Right renal pelvis (tissue), 4 donors: ENCODE results near the gene IGSF11. TPM values are rescaled to one million over a fixed set of nuclear protein-coding genes. Genes with fewer than 3 reads are reported as not detected.
"Not testable (repeated sequence)": the region's sequence is repeated elsewhere in the genome, so short reads cannot be mapped to it uniquely, and the experiment has no call there.

ENCODE experiments used
- DNase-seq, 4 donors: peaks; one replicate each; pipeline ENCODE4 v3.0.0-alpha.2; 2013; ENCODE audit warnings: low read depth in 4 of 4, low spot score in 3 of 4, missing footprints in 1 of 4
- polyA plus RNA-seq, 4 donors: library from polyadenylated mRNA; unstranded; fragments of 120-200 nt; gene quantifications; one replicate each; pipeline ENCODE4 v1.2.1, GENCODE V29; 2013; ENCODE audit not compliant: insufficient read length in 4 of 4

IGSF11 gene
- polyA plus RNA-seq, 4 donors, result 4.1 to 6.7 (median 4.4) TPM

DNA sequence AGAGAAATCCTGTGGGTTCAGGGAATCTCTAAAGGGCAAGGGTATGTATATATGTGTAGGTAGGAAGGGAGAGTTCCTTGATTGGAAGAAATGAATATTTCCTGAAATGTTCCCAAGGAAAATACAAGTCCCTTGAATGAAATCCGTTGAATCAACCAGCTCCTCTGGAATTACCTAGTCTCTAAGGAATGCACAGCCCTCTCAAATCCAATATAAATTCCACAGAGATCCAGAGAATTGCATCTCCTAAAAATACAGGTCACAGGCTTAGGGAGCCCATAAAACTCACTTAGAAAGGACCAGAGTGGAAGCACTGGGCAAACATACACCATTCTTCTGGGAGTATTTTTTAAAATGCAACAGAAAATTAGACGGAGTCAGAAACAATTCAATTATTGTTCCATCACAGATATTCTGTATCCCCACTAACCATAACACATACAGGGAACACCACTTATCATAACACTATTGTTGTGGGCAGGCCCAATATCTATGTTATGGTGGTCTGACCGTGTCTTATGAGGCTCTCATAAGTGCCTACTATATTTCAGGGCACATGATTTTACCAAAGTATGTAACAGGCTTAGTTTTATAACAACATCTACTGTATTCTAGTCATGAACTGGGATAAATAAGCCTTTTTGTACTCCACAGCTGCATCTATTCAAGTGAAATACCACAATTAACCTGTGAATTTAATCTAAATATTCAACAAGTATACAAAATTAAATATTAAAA lies 43.7 kb downstream of the IGSF11 start:
- no peak for DNase-seq

GRCh38 chr3:118988198-118989130 lies 46.2 kb downstream of the IGSF11 start:
- DNase-seq, result no peak

GRCh38 chr3:118987477-118987876 lies 47.2 kb downstream of the IGSF11 start:
- no peak for DNase-seq

DNA sequence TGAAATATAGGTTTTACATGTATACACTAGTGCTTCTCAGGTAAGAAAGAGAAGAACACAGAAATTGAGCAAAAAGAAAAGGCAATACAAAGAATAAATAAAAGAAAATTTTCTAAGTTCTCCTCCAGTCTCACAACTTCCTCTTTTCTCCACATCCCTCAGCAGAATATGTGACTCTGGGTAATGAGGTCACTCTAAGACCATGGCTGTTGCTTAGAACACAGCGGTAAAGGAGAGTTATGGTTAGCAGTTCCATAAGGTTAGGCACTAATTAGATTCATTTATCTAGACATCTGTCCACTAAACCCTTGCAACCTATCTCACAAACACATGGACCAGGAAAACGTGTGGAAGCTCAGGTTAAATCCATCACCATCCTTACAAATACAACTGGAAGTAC lies 47.9 kb downstream of the IGSF11 start:
- DNase-seq, result no peak

DNA sequence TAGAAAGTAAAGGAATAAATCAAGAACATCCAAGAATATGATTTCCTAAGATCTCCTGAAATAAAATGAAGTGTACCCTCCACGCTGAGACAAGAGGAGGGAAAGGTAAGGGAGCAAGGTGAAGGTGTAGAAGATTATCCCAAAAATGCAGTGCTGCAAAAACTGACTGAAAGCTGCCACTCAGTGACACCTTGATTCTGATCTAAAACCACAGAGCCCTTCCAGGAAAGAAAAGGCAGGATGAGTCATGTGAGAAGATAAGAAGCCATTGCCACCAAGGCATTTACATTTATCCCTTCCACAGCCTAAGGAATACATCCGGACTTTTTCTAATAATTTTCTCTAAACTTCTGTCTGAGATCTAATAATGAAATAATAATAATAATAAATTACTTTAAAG lies 49.9 kb downstream of the IGSF11 start:
- no peak for DNase-seq

DNA sequence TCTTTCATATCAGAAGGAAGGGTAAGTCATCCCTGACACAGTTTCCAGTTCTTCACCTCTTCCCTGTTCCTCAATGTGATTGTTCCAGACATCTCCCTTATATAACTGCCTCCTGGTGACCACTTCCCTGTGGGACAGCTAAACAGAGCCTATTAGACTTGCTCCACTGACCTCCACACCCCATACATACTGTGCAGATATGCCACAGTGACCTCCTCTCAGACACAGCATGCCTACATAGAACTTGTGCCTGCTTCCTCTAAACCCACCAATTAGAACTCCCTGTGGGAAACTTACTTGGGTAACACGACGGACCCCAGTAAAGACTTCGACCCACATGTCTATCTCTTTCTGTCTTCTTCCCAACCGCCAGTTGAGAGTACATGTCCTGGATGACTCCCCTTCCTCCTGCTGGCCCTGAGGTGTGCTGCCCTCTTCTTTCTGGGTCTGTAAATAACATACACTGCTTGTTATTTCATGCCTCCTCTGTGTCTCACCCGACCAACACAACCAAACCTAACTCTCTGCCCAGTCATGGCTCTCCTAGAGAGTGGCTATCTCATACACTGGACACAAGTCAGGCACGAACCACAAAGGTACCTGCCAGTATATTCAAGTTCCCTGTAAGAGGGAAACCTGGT lies 53.0 kb downstream of the IGSF11 start:
- no peak for DNase-seq

DNA sequence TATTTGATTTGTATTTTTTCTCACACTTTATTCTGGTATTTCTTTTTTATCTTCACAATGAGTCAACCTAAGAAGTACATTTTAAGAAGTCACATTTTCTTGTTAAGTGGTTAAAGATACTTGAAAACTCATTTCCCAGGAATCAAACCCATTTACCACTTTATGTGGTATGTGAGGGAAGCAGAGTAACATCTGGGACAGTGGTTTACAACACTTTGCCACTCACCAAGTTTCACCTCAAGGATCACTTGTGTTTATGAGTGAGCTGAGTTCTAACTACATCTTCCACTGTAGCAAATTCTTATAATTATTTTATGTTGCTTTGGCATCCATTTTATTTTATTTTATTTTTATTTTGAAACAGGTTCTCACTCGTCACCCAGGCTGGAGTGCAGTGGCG lies 53.8 kb downstream of the IGSF11 start:
- no peak for DNase-seq

- no peak for DNase-seq
Measured at GRCh38 chr3:118978393-118978758, 56.3 kb downstream of the IGSF11 start.

- no peak for DNase-seq
Measured at GRCh38 chr3:118977671-118978392, 56.8 kb downstream of the IGSF11 start.

DNA sequence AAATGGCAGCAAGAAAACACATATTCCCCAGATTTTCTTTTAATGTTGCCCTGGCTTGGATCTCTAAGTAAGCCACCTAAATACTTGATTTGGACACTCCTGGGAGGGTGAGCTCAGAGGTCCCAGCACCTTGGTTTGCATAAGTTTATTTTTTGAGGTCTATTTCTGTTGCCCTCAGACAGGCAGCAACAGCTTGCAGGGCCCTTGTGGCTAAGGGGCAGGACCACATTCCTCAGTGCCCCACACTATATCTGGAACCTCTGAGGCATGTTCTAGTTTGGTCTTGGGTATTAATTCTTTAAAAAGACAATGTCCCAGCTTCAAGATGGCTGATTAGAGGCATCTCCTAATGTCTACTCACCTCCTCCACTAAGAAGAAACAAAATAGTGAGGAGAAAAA lies 57.5 kb downstream of the IGSF11 start:
- DNase-seq, result no peak

DNA sequence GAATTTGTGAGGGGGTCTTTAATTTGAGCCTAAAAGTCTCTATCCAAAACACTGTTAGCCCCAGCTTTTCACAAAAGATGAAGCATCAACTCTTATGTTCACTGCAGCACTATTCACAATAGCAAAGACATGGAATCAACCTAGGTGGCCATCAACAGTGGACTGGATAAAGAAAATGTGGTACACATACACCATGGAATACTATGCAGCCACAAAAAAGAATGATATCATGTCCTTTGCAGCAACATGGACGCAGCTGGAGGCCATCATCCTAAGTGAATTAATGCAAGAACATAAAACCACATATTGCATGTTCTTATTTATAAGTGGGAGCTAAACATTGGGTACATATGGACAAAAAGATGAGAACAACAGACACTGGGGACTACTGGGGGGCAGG lies 59.2 kb downstream of the IGSF11 start:
- not testable (repeated sequence) for DNase-seq

GRCh38 chr3:118974356-118975097 lies 60.1 kb downstream of the IGSF11 start:
- DNase-seq, result no peak

GRCh38 chr3:118973050-118973449 lies 61.6 kb downstream of the IGSF11 start:
- DNase-seq, result no peak

DNA sequence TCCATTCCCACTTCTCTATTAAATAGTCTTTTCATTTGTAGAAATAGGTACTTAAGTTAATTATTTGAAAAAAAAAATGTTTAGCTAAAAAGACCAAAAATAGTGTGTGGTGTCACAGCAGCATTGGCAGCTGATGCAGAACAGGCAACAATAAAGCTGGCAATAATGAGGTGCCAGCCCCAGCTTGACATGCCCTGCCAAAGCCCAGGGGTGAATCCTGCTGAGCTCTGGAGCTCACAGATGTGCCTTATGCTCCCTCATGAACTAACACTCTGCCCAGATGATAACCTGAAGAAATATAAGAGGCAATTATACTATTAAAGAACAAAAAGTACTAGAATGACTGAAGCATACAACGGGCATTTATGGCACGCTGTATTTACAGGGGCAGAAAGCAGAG lies 63.8 kb downstream of the IGSF11 start:
- no peak for DNase-seq

GRCh38 chr3:118968640-118969039 lies 66.0 kb downstream of the IGSF11 start:
- no peak for DNase-seq

- DNase-seq, result no peak
Measured at GRCh38 chr3:118968111-118968510, 66.5 kb downstream of the IGSF11 start.

- no peak for DNase-seq
Measured at GRCh38 chr3:118966700-118967099, 67.9 kb downstream of the IGSF11 start.

DNA sequence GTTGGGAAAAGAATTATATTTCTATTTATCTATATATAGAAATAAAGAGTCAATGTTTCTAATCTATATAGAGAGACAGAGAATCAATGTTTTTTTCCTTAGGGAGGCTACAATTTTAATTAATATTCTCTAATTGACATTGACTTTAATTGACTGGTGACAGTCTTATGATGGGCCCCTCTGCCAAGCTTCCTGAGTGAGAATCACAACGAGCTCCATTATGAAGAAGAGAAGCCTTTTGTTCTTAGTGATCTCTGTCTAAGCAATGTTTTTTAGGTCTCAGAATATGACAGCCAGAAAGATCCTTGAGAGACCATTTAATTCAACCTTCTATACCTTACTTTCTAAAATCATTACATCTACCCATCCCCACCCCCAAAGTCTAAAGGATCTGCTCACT lies 70.9 kb downstream of the IGSF11 start:
- no peak for DNase-seq

DNA sequence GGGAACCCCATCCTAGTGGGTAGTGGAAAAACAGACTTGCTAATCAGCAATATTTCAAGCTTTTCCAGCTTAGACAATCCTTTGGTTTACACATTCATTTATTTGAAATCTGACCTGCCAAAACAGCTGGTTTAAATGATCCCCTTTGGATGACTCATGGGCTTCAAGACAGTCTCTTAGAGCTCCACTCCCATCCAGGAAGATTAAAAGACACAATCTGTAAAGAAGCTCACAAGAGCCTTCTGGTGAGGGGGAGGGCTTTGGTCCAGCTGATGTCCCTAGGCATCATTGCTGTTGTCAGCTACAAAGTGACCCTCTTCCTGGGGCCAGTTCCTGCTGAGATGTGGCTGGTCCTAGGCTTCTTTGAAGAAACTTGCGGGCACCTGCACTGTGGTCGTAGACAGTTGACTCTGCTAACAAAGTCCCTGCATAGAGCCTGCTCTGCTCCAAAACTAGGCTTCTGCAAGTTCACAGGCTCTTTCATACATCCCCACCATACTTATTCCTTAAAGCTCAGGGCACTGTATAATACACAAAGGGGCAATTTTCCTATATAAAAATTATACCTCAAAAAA lies 73.7 kb downstream of the IGSF11 start:
- no peak for DNase-seq
